CD4-positive, CD25-positive, alpha-beta regulatory T cell (primary cell): ENCODE results near the gene VWA1. TPM values are rescaled to one million over a fixed set of nuclear protein-coding genes. Genes with fewer than 3 reads are reported as not detected.

Experiments used
- ATAC-seq, 2 donors: fragments of 150-1000 bp; cut with Tn5 transposase; one replicate each; pipeline ENCODE4 v1.10.0; 2021; ENCODE audit warnings: low read depth in 2 of 2, moderate number of reproducible peaks in 2 of 2, moderate library complexity in 1 of 2
- DNase-seq, 3 donors: peaks; one replicate each; pipeline versions ENCODE4 v3.0.0 to v3.0.0-alpha.2; 2012 to 2022; ENCODE audit warnings: mixed read lengths in 1 of 3
- H3K27ac ChIP-seq: one replicate; pipeline ENCODE4 v1.7.0; 2013; ENCODE audit warnings: mild to moderate bottlenecking, low read length; ENCODE audit not compliant: insufficient read depth, poor library complexity, severe bottlenecking
- H3K27me3 ChIP-seq: one replicate; pipeline ENCODE4 v1.7.0; 2013; ENCODE audit warnings: low read length; ENCODE audit not compliant: control insufficient read depth, insufficient read depth
- H3K36me3 ChIP-seq: one replicate; pipeline ENCODE4 v1.7.0; 2013; ENCODE audit warnings: mild to moderate bottlenecking, low read length, moderate library complexity; ENCODE audit not compliant: control insufficient read depth, insufficient read depth
- H3K4me1 ChIP-seq: 2 replicates; pipeline ENCODE4 v1.7.0; 2013; ENCODE audit warnings: mild to moderate bottlenecking, low read length; ENCODE audit not compliant: insufficient read depth, control insufficient read depth, poor library complexity, severe bottlenecking
- H3K4me3 ChIP-seq: one replicate; pipeline ENCODE4 v1.7.0; 2013; ENCODE audit warnings: low read depth, mild to moderate bottlenecking, low read length, moderate library complexity
- H3K9me3 ChIP-seq, 2 experiments: 1 replicate in 1 of 2; 2 replicates in 1 of 2; pipeline ENCODE4 v1.7.0; 2013; ENCODE audit warnings: low read length in 2 of 2, mild to moderate bottlenecking in 1 of 2, moderate library complexity in 1 of 2; ENCODE audit not compliant: control insufficient read depth in 2 of 2
- H3K27ac Mint-ChIP-seq, 3 donors: one replicate each; pipeline ENCODE4 v1.8.0; 2020 to 2022; ENCODE audit warnings: mild to moderate bottlenecking in 3 of 3, mixed read lengths in 3 of 3, moderate library complexity in 2 of 3
- H3K27me3 Mint-ChIP-seq: one replicate; pipeline ENCODE4 v1.8.0; 2022; ENCODE audit warnings: mild to moderate bottlenecking, mixed read lengths
- H3K36me3 Mint-ChIP-seq: one replicate; pipeline ENCODE4 v1.8.0; 2020; ENCODE audit warnings: mixed read lengths
- H3K4me1 Mint-ChIP-seq, 4 donors: one replicate each; pipeline ENCODE4 v1.8.0; 2020 to 2022; ENCODE audit warnings: mixed read lengths in 4 of 4, mild to moderate bottlenecking in 1 of 4
- H3K4me3 Mint-ChIP-seq, 4 donors: one replicate each; pipeline ENCODE4 v1.8.0; 2020 to 2022; ENCODE audit warnings: mild to moderate bottlenecking in 4 of 4, mixed read lengths in 4 of 4, moderate library complexity in 3 of 4
- H3K9me3 Mint-ChIP-seq, 7 donors: one replicate each; pipeline ENCODE4 v1.8.0; 2020 to 2022; ENCODE audit warnings: mixed read lengths in 7 of 7, mild to moderate bottlenecking in 3 of 7, moderate library complexity in 2 of 7
- polyA plus RNA-seq, 4 donors: library from polyadenylated mRNA; unstranded; fragments of 300-500 nt; fragmentation: Illumina TruSeq; gene quantifications; one replicate each; pipeline ENCODE4 v1.2.3, GENCODE V29; 2021
- total RNA-seq: library from RNA; stranded (reverse); gene quantifications from one replicate; pipeline ENCODE4 v1.2.3, GENCODE V29; 2022

Gene VWA1
- total and polyA plus RNA-seq, 5 donors from 2014 or later, result not detected

- Histone ChIP-seq H3K27me3 (no peaks in the 10 kb centered on the region), H3K36me3 (no peaks in the 10 kb centered on the region), H3K27ac (no peak overlapping the region), H3K4me3 (no peak overlapping the region), H3K9me3 (no peaks in the 10 kb centered on the region), H3K4me1 (peaks cover 6% of the 10 kb centered on the region)
- Mint-ChIP-seq H3K9me3 (peaks cover 0 to 4% (median 0%) of the 10 kb centered on the region in 7 donors), H3K4me3 (no peak overlapping the region), H3K27me3 (peaks cover 27% of the 10 kb centered on the region), H3K36me3 (no peaks in the 10 kb centered on the region), H3K27ac (no peak overlapping the region), H3K4me1 (peaks cover 0 to 5% (median 0%) of the 10 kb centered on the region in 4 donors)
- ATAC-seq (no peak), DNase-seq (no peak)
These were observed 13.5 kb upstream of the VWA1 start for GRCh38 chr1:1421907-1422464.

- H3K4me3 Mint-ChIP-seq, result no peak overlapping the region
- Histone ChIP-seq H3K4me3 (no peak overlapping the region), H3K36me3 (no peaks in the 10 kb centered on the region), H3K27me3 (no peaks in the 10 kb centered on the region), H3K27ac (no peak overlapping the region), H3K4me1 (peaks cover 8% of the 10 kb centered on the region), H3K9me3 (no peaks in the 10 kb centered on the region)
- H3K36me3 Mint-ChIP-seq, result no peaks in the 10 kb centered on the region
- H3K4me1 Mint-ChIP-seq, result peaks cover 0 to 5% (median 0%) of the 10 kb centered on the region in 4 donors
- ATAC-seq, result no peak
- H3K27ac Mint-ChIP-seq, result no peak overlapping the region
- H3K9me3 Mint-ChIP-seq, result peaks cover 0 to 4% (median 0%) of the 10 kb centered on the region in 7 donors
- peaks cover 27% of the 10 kb centered on the region for H3K27me3 Mint-ChIP-seq
- DNase-seq, result no peak
These were observed 12.8 kb upstream of the VWA1 start for GRCh38 chr1:1422465-1423244.

- no peak for ATAC-seq
- no peaks in the 10 kb centered on the region for H3K27me3 ChIP-seq
- H3K9me3 Mint-ChIP-seq, result peaks cover 0 to 4% (median 0%) of the 10 kb centered on the region in 7 donors
- H3K27ac Mint-ChIP-seq, result no peak overlapping the region
- H3K4me3 ChIP-seq, result no peak overlapping the region
- H3K4me1 Mint-ChIP-seq, result peaks cover 0 to 4% (median 0%) of the 10 kb centered on the region in 4 donors
- DNase-seq, result no peak
- peaks cover 8% of the 10 kb centered on the region for H3K4me1 ChIP-seq
- peaks cover 26% of the 10 kb centered on the region for H3K27me3 Mint-ChIP-seq
- no peak overlapping the region for H3K4me3 Mint-ChIP-seq
- no peaks in the 10 kb centered on the region for H3K36me3 Mint-ChIP-seq
- no peak overlapping the region for H3K27ac ChIP-seq
- no peaks in the 10 kb centered on the region for H3K36me3 ChIP-seq
- H3K9me3 ChIP-seq, result no peaks in the 10 kb centered on the region
These were observed 12.3 kb upstream of the VWA1 start for GRCh38 chr1:1423245-1423597.

DNA sequence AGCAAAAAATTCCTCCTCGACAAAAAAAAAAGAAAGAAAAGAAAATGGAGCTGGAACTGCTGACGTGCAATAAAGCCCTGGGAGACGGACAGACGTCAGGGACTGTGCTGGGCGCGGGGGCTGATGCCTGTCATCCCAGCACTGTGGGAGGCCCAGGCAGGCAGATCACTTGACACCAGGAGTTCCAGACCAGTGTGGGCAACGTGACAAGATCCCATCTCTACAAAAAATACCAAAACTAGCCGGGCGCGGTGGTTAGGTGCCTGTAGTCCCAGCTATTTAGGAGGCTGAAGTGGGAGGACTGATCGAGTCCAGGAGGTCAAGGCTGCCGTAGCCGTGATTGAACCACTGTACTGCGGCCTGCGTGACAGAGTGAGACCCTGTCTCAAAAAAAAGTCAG, 10.8 kb upstream of the VWA1 start:
- Histone ChIP-seq H3K27me3 (no peaks in the 10 kb centered on the region), H3K27ac (no peak overlapping the region), H3K4me1 (peaks cover 8% of the 10 kb centered on the region), H3K9me3 (no peaks in the 10 kb centered on the region), H3K36me3 (no peaks in the 10 kb centered on the region), H3K4me3 (no peak overlapping the region)
- no peak for DNase-seq
- ATAC-seq, result no peak
- no peaks in the 10 kb centered on the region for H3K36me3 Mint-ChIP-seq
- H3K27me3 Mint-ChIP-seq, result peaks cover 30% of the 10 kb centered on the region
- no peak overlapping the region for H3K4me3 Mint-ChIP-seq
- H3K9me3 Mint-ChIP-seq, result peaks cover 0 to 5% (median 0%) of the 10 kb centered on the region in 7 donors
- H3K4me1 Mint-ChIP-seq, result peaks cover 0 to 5% (median 0%) of the 10 kb centered on the region in 4 donors
- no peak overlapping the region for H3K27ac Mint-ChIP-seq

- Mint-ChIP-seq H3K4me1 (peaks cover 0 to 5% (median 0%) of the 10 kb centered on the region in 4 donors), H3K9me3 (peaks cover 0 to 5% (median 0%) of the 10 kb centered on the region in 7 donors), H3K36me3 (no peaks in the 10 kb centered on the region), H3K27ac (no peak overlapping the region), H3K27me3 (peaks cover 33% of the 10 kb centered on the region), H3K4me3 (no peak overlapping the region)
- Histone ChIP-seq H3K9me3 (no peaks in the 10 kb centered on the region), H3K27ac (no peak overlapping the region), H3K4me1 (peaks cover 8% of the 10 kb centered on the region), H3K36me3 (no peaks in the 10 kb centered on the region), H3K4me3 (no peak overlapping the region), H3K27me3 (no peaks in the 10 kb centered on the region)
- no peak for DNase-seq
- ATAC-seq, result no peak
These were observed 10.1 kb upstream of the VWA1 start for GRCh38 chr1:1425426-1425752.

GRCh38 chr1:1425753-1426495, 9.6 kb upstream of the VWA1 start:
- no peak overlapping the region for H3K27ac ChIP-seq
- Mint-ChIP-seq H3K27me3 (peaks cover 33% of the 10 kb centered on the region), H3K4me1 (peaks cover 0 to 5% (median 0%) of the 10 kb centered on the region in 4 donors), H3K27ac (no peak overlapping the region), H3K4me3 (no peak overlapping the region), H3K36me3 (no peaks in the 10 kb centered on the region), H3K9me3 (peaks cover 0 to 5% (median 0%) of the 10 kb centered on the region in 7 donors)
- H3K36me3 ChIP-seq, result no peaks in the 10 kb centered on the region
- no peaks in the 10 kb centered on the region for H3K9me3 ChIP-seq
- DNase-seq, result no peak
- H3K4me3 ChIP-seq, result no peak overlapping the region
- ATAC-seq, result no peak
- H3K27me3 ChIP-seq, result no peaks in the 10 kb centered on the region
- H3K4me1 ChIP-seq, result peaks cover 8% of the 10 kb centered on the region

DNA sequence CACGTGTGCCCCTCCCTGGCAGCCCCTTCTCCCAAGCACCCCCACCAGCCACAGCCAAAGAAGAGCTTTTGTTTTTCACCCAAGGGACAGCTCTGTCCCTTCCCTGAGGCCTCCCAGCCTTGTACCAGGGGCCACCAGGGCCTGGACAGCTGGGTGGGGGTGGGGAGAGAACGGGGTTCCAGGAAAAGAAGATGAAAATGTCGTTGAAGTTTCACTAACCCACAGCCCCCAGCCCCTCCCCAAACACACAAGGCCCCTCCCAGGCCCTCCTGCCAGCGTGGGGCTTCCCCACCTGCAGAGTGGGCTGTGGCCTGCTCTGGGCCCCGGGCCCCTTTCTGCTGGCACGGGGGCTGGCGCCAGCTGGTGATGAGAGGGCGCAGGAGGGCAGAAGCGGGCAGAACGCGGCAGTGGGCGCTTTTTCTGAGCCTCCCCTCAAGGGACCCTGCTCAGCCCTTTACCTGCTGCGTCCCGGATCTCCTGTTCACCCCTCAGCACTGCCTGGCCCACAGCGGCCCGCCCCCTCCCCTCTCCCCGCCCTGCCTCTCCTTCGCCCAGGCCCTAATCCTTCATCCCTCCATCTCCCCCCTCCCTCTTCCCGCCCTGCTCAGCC, 8.9 kb upstream of the VWA1 start:
- Histone ChIP-seq H3K27me3 (no peaks in the 10 kb centered on the region), H3K4me1 (peaks cover 8% of the 10 kb centered on the region), H3K4me3 (no peak overlapping the region), H3K36me3 (no peaks in the 10 kb centered on the region), H3K9me3 (no peaks in the 10 kb centered on the region), H3K27ac (no peak overlapping the region)
- H3K4me1 Mint-ChIP-seq, result peaks cover 0 to 5% (median 0%) of the 10 kb centered on the region in 4 donors
- ATAC-seq, result no peak
- H3K27ac Mint-ChIP-seq, result no peak overlapping the region
- DNase-seq, result no peak
- no peaks in the 10 kb centered on the region for H3K36me3 Mint-ChIP-seq
- no peak overlapping the region for H3K4me3 Mint-ChIP-seq
- H3K9me3 Mint-ChIP-seq, result peaks cover 0 to 5% (median 0%) of the 10 kb centered on the region in 7 donors
- H3K27me3 Mint-ChIP-seq, result peaks cover 33% of the 10 kb centered on the region
